Liver (tissue), 9 donors: ENCODE measurements around the gene RBM20. TPM values are rescaled to one million over a fixed set of nuclear protein-coding genes. Genes with fewer than 3 reads are reported as not detected.

Experiments
- DNase-seq: peaks from one replicate; pipeline ENCODE4 v3.0.0-alpha.2; 2017; ENCODE audit warnings: low spot score
- H3K27ac ChIP-seq, 2 donors: one replicate each; pipeline ENCODE4 v1.7.0; 2013; ENCODE audit warnings: inconsistent platforms in 2 of 2, low read length in 2 of 2, control low read depth in 1 of 2, low read depth in 1 of 2, mild to moderate bottlenecking in 1 of 2
- H3K27me3 ChIP-seq, 4 donors: one replicate each; pipeline versions ENCODE4 v1.6.1 to v1.7.0; 2013; ENCODE audit warnings: low read length in 3 of 4, inconsistent platforms in 1 of 4, mild to moderate bottlenecking in 1 of 4, moderate library complexity in 1 of 4; ENCODE audit not compliant: control insufficient read depth in 4 of 4, insufficient read depth in 4 of 4
- H3K36me3 ChIP-seq, 4 donors: one replicate each; pipeline versions ENCODE4 v1.6.1 to v1.7.0; 2013; ENCODE audit warnings: low read length in 3 of 4, mild to moderate bottlenecking in 3 of 4, low read depth in 1 of 4, moderate library complexity in 1 of 4; ENCODE audit not compliant: control insufficient read depth in 4 of 4, insufficient read depth in 3 of 4
- H3K4me1 ChIP-seq, 4 donors: one replicate each; pipeline versions ENCODE4 v1.6.1 to v1.7.0; 2013; ENCODE audit warnings: low read length in 3 of 4, mild to moderate bottlenecking in 3 of 4, moderate library complexity in 1 of 4; ENCODE audit not compliant: control insufficient read depth in 4 of 4, insufficient read depth in 4 of 4
- H3K4me3 ChIP-seq, 3 donors: one replicate each; pipeline versions ENCODE4 v1.6.1 to v1.7.0; 2013; ENCODE audit warnings: low read length in 3 of 3, control low read depth in 1 of 3, low read depth in 1 of 3, mild to moderate bottlenecking in 1 of 3
- H3K9ac ChIP-seq, 2 donors: one replicate each; pipeline ENCODE4 v1.7.0; 2013; ENCODE audit warnings: low read length in 2 of 2, mild to moderate bottlenecking in 2 of 2, moderate library complexity in 2 of 2, control low read depth in 1 of 2, low read depth in 1 of 2
- H3K9me3 ChIP-seq, 4 donors: one replicate each; pipeline versions ENCODE4 v1.6.1 to v1.7.0; 2013; ENCODE audit warnings: low read length in 3 of 4; ENCODE audit not compliant: control insufficient read depth in 4 of 4
- EGR1 ChIP-seq, 2 donors: IDR thresholded peaks; 2 replicates each; pipeline ENCODE4 v1.6.1; 2016 to 2018; ENCODE audit warnings: antibody characterized with exemption in 2 of 2, low read depth in 2 of 2
- FOXA1 ChIP-seq: IDR thresholded peaks from 2 replicates; pipeline ENCODE4 v1.6.1; 2016; ENCODE audit warnings: antibody characterized with exemption
- FOXA2 ChIP-seq: IDR thresholded peaks from 2 replicates; pipeline ENCODE4 v1.6.1; 2016; ENCODE audit warnings: antibody characterized with exemption
- GABPA ChIP-seq, 2 donors: IDR thresholded peaks in 1 of 2; conservative IDR thresholded peaks in 1 of 2; 2 replicates each; pipeline ENCODE4 v1.6.1; 2016; ENCODE audit warnings: antibody characterized with exemption in 2 of 2, mild to moderate bottlenecking in 1 of 2, moderate library complexity in 1 of 2
- HNF4A ChIP-seq, 2 donors: conservative IDR thresholded peaks; 2 replicates each; pipeline ENCODE4 v1.6.1; 2016; ENCODE audit warnings: antibody characterized with exemption in 2 of 2, mild to moderate bottlenecking in 2 of 2
- HNF4G ChIP-seq: IDR thresholded peaks from 2 replicates; pipeline ENCODE4 v1.6.1; 2016; ENCODE audit warnings: antibody characterized with exemption
- JUND ChIP-seq, 2 donors: IDR thresholded peaks; 2 replicates each; pipeline ENCODE4 v1.6.1; 2016; ENCODE audit warnings: antibody characterized with exemption in 2 of 2
- NR2F2 ChIP-seq: IDR thresholded peaks from 2 replicates; pipeline ENCODE4 v1.6.1; 2016; ENCODE audit warnings: antibody characterized with exemption
- RAD21 ChIP-seq, 2 donors: IDR thresholded peaks; 2 replicates each; pipeline ENCODE4 v1.6.1; 2016; ENCODE audit warnings: antibody characterized with exemption in 2 of 2, mild to moderate bottlenecking in 2 of 2
- RXRA ChIP-seq, 2 donors: IDR thresholded peaks; 2 replicates each; pipeline ENCODE4 v1.6.1; 2017 to 2018; ENCODE audit warnings: antibody characterized with exemption in 2 of 2, mild to moderate bottlenecking in 1 of 2
- SP1 ChIP-seq: IDR thresholded peaks from 2 replicates; pipeline ENCODE4 v1.6.1; 2018; ENCODE audit warnings: antibody characterized with exemption, mild to moderate bottlenecking
- TAF1 ChIP-seq: conservative IDR thresholded peaks from 2 replicates; pipeline ENCODE4 v1.6.1; 2016; ENCODE audit warnings: antibody characterized with exemption, mild to moderate bottlenecking
- YY1 ChIP-seq: IDR thresholded peaks from 2 replicates; pipeline ENCODE4 v1.6.1; 2016; ENCODE audit warnings: antibody characterized with exemption, mild to moderate bottlenecking
- ZBTB33 ChIP-seq: IDR thresholded peaks from 2 replicates; pipeline ENCODE4 v1.6.1; 2016; ENCODE audit warnings: antibody characterized with exemption
- WGBS: extraction: QIAGEN DNeasy Blood & Tissue Kit; methylation state at CpG from one replicate; pipeline ENCODE4 v1.1.7; 2013; 5-methylcytosine and 5-hydroxymethylcytosine counted together
- polyA plus RNA-seq, 2 donors: library from polyadenylated mRNA; stranded (reverse) in 1 of 2; unstranded in 1 of 2; fragments of 200-250 nt in 1 of 2; fragments of >200 nt in 1 of 2; fragmentation: Nextera tagmentation in 1 of 2; extraction: Ambion mirVana in 1 of 2; gene quantifications; one replicate each; pipeline versions ENCODE4 v1.2.1 to v1.2.3, GENCODE V29; 2013 to 2015
- total RNA-seq, 2 donors: library from RNA; depleted of rRNA; stranded (reverse); fragments of >200 nt; gene quantifications; one replicate each; pipeline ENCODE4 v1.2.3, GENCODE V29; 2014
- TF ChIP-seq, protein P1 (sequence below): IDR thresholded peaks from 2 replicates; pipeline ENCODE4 v1.6.1; 2016; ENCODE audit warnings: antibody characterized with exemption
- TF ChIP-seq, protein P2 (sequence below): IDR thresholded peaks from 2 replicates; pipeline ENCODE4 v1.6.1; 2016; ENCODE audit warnings: antibody characterized with exemption
- TF ChIP-seq, protein P3 (sequence below): IDR thresholded peaks from 2 replicates; pipeline ENCODE4 v1.6.1; 2016; ENCODE audit warnings: antibody characterized with exemption, mild to moderate bottlenecking
- TF ChIP-seq, protein P4 (sequence below): fragments of 150-350 bp; IDR thresholded peaks from 2 replicates; pipeline ENCODE4 v1.5.1; 2017; ENCODE audit warnings: improper control_type of control experiment, low read depth, low read length; ENCODE audit not compliant: missing input control
- donor health status: healthy.
- donor health status: healthy.
- donor health status: healthy.
- donor health status: healthy.
- donor health status: healthy.

Gene RBM20
- total and polyA plus RNA-seq, 4 donors: 0.03 to 0.08 (median 0.05) TPM; not detected in 1

GRCh38 chr10:110870823-110871297, 226.7 kb downstream of the RBM20 start (continued):
- TF ChIP-seq, protein P1, sequence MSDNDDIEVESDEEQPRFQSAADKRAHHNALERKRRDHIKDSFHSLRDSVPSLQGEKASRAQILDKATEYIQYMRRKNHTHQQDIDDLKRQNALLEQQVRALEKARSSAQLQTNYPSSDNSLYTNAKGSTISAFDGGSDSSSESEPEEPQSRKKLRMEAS: no peak
- TF ChIP-seq YY1 (no peak), JUND (IDR thresholded peaks at IDR 0.05) (no peak)

DNA sequence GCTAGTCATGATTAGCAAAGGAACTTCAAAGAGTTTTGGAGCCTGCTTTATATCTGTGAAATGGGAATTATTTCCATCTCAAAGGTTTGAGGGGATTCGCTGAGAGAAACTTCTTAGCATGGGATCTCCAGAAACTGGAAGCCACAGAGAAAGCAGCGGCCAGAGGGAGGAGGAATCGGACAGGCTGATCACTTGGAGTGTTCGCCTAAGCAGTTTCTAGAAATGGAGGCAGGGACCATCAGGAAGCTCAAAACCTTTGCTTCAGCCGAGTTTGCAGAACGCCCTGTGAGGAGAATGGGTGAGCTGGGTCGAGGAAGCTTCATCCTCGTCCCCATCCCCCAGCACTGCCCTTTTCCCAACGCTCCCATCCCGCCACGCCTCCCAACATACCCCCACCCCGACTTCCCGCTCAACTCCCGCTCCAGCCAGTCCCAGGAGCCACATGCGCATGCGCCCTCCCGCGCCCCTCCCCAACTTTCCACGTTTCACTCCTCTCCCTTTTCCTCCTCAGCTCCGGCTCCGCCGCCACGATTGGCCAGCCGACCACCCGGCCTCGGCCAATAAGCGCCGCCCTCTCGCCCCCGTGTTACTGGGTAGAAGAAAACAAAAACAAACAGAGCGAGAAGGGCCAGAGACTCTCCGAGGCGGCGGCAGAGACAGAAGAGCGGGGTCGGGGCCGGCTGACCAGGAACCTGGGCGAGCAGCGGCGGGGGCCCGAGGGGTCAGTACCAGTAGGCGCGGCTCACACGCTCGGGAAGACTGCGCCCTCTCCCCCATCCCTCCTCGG, 227.4 kb downstream of the RBM20 start, which contains the start of gene PDCD4:
Gene PDCD4 (plus strand): TSS at position 631 of the 787 bp plus-strand sequence. CDS start 4,100 bp downstream, outside the sequence.
- 2% methylated on average over 47 of the region's 47 CpGs for WGBS
- peak; percentile 96 for DNase-seq

More for the DNA sequence above, 227.4 kb downstream of the RBM20 start, which contains the start of gene PDCD4:
- Histone ChIP-seq H3K9ac (peak within 1 kb of the TSS; percentile 77 to 90), H3K27me3 (no peaks in the 10 kb centered on the region), H3K9me3 (no peaks in the 10 kb centered on the region), H3K4me3 (peak within 1 kb of the TSS; percentile 61 to 99 (median 79)), H3K27ac (peak within 1 kb of the TSS; percentile 96 to 97), H3K36me3 (peaks cover 0 to 7% (median 0%) of the 10 kb centered on the region in 4 donors), H3K4me1 (peaks cover 0 to 24% (median 13%) of the 10 kb centered on the region in 4 donors)
- TF ChIP-seq RXRA (IDR thresholded peaks at IDR 0.05) (peak; percentile 41 to 51), JUND (IDR thresholded peaks at IDR 0.05) (no peak), YY1 (peak; percentile 70), FOXA1 (no peak), FOXA2 (no peak), GABPA (IDR thresholded peaks at IDR 0.05 in 1 of 2, conservative IDR thresholded peaks at IDR 0.05 in 1 of 2) (no peak), HNF4A (conservative IDR thresholded peaks at IDR 0.05) (peak in 1 of 2 donors; percentile 29), HNF4G (no peak), ZBTB33 (peak; percentile 44), NR2F2 (no peak), EGR1 (IDR thresholded peaks at IDR 0.05; ENCODE audit: low read depth in 2 of 2) (peak; percentile 85 to 89), RAD21 (IDR thresholded peaks at IDR 0.05) (no peak), TAF1 (peak; percentile 44), SP1 (peak; percentile 78)
- TF ChIP-seq, protein P2, sequence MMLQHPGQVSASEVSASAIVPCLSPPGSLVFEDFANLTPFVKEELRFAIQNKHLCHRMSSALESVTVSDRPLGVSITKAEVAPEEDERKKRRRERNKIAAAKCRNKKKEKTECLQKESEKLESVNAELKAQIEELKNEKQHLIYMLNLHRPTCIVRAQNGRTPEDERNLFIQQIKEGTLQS: no peak
- TF ChIP-seq, protein P3, sequence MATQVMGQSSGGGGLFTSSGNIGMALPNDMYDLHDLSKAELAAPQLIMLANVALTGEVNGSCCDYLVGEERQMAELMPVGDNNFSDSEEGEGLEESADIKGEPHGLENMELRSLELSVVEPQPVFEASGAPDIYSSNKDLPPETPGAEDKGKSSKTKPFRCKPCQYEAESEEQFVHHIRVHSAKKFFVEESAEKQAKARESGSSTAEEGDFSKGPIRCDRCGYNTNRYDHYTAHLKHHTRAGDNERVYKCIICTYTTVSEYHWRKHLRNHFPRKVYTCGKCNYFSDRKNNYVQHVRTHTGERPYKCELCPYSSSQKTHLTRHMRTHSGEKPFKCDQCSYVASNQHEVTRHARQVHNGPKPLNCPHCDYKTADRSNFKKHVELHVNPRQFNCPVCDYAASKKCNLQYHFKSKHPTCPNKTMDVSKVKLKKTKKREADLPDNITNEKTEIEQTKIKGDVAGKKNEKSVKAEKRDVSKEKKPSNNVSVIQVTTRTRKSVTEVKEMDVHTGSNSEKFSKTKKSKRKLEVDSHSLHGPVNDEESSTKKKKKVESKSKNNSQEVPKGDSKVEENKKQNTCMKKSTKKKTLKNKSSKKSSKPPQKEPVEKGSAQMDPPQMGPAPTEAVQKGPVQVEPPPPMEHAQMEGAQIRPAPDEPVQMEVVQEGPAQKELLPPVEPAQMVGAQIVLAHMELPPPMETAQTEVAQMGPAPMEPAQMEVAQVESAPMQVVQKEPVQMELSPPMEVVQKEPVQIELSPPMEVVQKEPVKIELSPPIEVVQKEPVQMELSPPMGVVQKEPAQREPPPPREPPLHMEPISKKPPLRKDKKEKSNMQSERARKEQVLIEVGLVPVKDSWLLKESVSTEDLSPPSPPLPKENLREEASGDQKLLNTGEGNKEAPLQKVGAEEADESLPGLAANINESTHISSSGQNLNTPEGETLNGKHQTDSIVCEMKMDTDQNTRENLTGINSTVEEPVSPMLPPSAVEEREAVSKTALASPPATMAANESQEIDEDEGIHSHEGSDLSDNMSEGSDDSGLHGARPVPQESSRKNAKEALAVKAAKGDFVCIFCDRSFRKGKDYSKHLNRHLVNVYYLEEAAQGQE: peak; percentile 69
- TF ChIP-seq, protein P1: peak; percentile 68
- TF ChIP-seq, protein P4, sequence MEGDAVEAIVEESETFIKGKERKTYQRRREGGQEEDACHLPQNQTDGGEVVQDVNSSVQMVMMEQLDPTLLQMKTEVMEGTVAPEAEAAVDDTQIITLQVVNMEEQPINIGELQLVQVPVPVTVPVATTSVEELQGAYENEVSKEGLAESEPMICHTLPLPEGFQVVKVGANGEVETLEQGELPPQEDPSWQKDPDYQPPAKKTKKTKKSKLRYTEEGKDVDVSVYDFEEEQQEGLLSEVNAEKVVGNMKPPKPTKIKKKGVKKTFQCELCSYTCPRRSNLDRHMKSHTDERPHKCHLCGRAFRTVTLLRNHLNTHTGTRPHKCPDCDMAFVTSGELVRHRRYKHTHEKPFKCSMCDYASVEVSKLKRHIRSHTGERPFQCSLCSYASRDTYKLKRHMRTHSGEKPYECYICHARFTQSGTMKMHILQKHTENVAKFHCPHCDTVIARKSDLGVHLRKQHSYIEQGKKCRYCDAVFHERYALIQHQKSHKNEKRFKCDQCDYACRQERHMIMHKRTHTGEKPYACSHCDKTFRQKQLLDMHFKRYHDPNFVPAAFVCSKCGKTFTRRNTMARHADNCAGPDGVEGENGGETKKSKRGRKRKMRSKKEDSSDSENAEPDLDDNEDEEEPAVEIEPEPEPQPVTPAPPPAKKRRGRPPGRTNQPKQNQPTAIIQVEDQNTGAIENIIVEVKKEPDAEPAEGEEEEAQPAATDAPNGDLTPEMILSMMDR: no peak
